ENCODE measurements around the gene PSD2. TPM values are rescaled to one million over a fixed set of nuclear protein-coding genes. Genes with fewer than 3 reads are reported as not detected.

Gene PSD2
- under 1 TPM in 3 of 4 donors, not detected in 1; under 0.01 to 0.17 (median 0.13) TPM for total RNA-seq

DNA sequence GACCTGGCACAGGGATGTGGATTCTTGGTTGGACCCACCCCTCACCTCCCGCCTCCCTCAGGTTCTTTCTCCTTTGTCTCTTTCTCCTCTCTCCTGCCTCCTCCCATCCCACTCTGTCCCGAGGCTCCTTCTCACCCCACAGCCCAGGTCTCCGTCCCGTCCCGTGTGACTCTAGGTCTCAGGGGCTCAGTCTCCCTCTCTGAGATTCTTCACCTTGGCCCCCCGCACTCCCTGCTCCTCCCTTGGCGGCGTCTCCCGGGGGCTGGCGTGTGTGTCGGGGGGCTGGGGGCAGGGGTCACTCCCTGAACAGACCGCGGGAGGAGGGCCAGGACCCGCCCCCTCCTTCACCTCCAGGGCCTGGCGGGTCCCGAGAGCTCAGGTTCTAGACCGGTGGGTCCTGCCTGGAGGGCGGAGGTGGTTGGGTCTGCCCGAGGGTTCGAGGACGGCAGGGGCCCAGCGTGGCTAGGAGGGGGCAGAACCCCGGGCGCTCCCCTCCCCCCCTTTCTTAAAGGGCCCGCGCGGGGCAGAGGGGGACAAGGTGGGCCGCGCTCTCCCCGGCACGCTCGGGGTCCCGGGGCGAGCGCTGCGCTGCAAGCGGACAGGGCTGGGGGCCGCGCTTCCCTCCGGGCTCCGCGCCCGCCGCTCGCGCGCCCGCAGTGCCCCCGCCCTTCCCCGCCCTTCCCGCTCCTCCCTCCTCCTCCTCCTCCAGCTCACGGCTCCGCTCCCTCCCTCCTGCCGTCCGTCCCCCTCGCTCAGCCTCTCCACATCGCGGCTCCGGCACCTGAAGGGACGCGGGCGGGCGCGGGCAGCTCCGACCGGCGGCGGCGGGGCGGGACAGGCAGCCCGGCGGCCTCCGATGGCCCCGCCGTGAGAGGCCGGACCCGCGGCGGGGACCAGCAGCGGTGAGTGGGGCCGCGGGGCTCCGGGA, at the start of gene PSD2:
Gene PSD2, plus strand, starts transcription at position 735 of the 928 bp plus-strand sequence. CDS start 13,633 bp downstream, outside the sequence.
- intact Hi-C loops (cut with DNase I): no loop called here
- no peak for DNase-seq (ENCODE audit: extremely low spot score)

DNA sequence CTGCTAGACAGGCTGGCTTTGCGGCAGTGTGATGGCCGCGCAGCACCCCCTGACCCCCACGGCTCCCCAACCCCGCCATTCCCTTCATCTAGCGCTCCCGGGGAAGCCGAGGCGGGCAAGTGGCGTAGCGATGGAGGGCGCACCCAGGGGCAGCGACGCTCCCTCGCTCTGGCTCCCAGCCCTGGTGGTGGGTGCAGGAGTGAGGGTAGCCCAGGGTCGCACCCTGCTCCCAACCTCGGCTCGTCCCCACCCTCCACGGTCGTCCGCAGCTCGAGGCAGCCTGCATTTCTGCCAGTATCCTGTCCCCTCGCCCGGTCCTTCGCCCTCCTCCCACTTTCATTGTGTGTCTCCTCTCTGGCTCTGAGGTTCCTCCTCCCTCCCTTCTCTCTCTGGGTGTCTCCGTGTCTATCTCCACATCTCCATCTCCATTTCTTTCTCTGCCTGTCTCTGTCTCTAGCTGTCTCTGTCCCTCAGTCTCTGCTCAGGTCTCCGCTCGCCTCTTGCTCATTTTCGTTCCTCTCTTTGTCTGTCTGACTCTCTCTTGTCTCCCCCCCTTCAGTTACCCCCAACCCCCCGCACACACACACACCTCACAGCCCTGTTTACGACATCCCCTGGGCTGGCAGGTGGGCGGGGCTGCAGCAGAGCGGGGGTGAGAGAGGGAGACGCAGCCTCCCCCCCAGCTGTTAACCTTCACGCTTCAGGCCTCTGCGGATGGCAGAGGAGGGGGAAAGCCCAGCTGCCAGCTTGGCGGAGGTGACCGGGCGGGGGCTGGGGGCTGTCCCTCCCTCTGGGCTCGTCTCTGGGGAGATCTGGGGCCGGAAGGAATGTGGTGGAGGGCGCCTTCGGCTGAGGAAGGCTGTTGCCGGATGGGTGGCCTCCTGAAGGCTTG, 48.7 kb upstream of the PSD2 start:
- Histone ChIP-seq H3K4me3 (peak overlapping the region; percentile 51 to 63 (median 56)), H3K27me3 (peaks cover 0 to 28% (median 13%) of the 10 kb centered on the region in 4 donors), H3K9me3 (no peaks in the 10 kb centered on the region), H3K36me3 (no peaks in the 10 kb centered on the region), H3K4me1 (peaks cover 35 to 39% (median 37%) of the 10 kb centered on the region in 4 donors), H3K27ac (replicated peaks in 1 of 4) (peak overlapping the region; percentile 34 to 71 (median 61))
- 3% methylated on average over 28 of the region's 44 CpGs for WGBS
- DNase-seq (ENCODE audit: extremely low spot score): no peak
- no peak for TF ChIP-seq EP300 (IDR thresholded peaks at IDR 0.05)
- TF ChIP-seq, protein P1, sequence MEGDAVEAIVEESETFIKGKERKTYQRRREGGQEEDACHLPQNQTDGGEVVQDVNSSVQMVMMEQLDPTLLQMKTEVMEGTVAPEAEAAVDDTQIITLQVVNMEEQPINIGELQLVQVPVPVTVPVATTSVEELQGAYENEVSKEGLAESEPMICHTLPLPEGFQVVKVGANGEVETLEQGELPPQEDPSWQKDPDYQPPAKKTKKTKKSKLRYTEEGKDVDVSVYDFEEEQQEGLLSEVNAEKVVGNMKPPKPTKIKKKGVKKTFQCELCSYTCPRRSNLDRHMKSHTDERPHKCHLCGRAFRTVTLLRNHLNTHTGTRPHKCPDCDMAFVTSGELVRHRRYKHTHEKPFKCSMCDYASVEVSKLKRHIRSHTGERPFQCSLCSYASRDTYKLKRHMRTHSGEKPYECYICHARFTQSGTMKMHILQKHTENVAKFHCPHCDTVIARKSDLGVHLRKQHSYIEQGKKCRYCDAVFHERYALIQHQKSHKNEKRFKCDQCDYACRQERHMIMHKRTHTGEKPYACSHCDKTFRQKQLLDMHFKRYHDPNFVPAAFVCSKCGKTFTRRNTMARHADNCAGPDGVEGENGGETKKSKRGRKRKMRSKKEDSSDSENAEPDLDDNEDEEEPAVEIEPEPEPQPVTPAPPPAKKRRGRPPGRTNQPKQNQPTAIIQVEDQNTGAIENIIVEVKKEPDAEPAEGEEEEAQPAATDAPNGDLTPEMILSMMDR (IDR thresholded peaks at IDR 0.05): no peak
- no peak for TF ChIP-seq POLR2A (IDR thresholded peaks at IDR 0.05; ENCODE audit: low read depth)
- TF ChIP-seq POLR2AphosphoS5 (IDR thresholded peaks at IDR 0.05): no peak
- intact Hi-C loops (cut with DNase I): no loop called here

More for the DNA sequence above, at the start of gene PSD2:
- Histone ChIP-seq H3K4me3 (peak within 1 kb of the TSS; percentile 54 to 66 (median 58)), H3K9me3 (no peaks in the 10 kb centered on the region), H3K27me3 (peaks cover 3 to 63% (median 28%) of the 10 kb centered on the region in 4 donors), H3K4me1 (peaks cover 10 to 19% (median 17%) of the 10 kb centered on the region in 4 donors), H3K27ac (replicated peaks in 1 of 4) (no peak within 1 kb of the TSS), H3K36me3 (no peaks in the 10 kb centered on the region)
- 6% methylated on average over 25 of the region's 83 CpGs for WGBS
- no peak for TF ChIP-seq POLR2AphosphoS5 (IDR thresholded peaks at IDR 0.05)
- TF ChIP-seq POLR2A (IDR thresholded peaks at IDR 0.05; ENCODE audit: low read depth): no peak
- no peak for TF ChIP-seq EP300 (IDR thresholded peaks at IDR 0.05)
- TF ChIP-seq, protein P1 (IDR thresholded peaks at IDR 0.05): no peak

- Histone ChIP-seq H3K27me3 (peaks cover 0 to 36% (median 13%) of the 10 kb centered on the region in 4 donors), H3K4me1 (peaks cover 35 to 39% (median 37%) of the 10 kb centered on the region in 4 donors), H3K9me3 (no peaks in the 10 kb centered on the region), H3K36me3 (no peaks in the 10 kb centered on the region), H3K27ac (replicated peaks in 1 of 4) (peak overlapping the region in 3 of 4 donors; percentile 31 to 66 (median 53)), H3K4me3 (peak overlapping the region; percentile 51 to 63 (median 56))
- intact Hi-C loops (cut with DNase I): no loop called here
- 19% methylated on average over 6 of the region's 60 CpGs for whole genome bisulfite sequencing
- TF ChIP-seq POLR2AphosphoS5 (IDR thresholded peaks at IDR 0.05) (no peak), EP300 (IDR thresholded peaks at IDR 0.05) (no peak), POLR2A (IDR thresholded peaks at IDR 0.05; ENCODE audit: low read depth) (no peak)
- TF ChIP-seq, protein P1 (IDR thresholded peaks at IDR 0.05): no peak
- no peak for DNase-seq (ENCODE audit: extremely low spot score)
Observed at GRCh38 chr5:139747583-139748504, 47.8 kb upstream of the PSD2 start.

- H3K9me3 ChIP-seq: no peaks in the 10 kb centered on the region
- no peak for DNase-seq (ENCODE audit: extremely low spot score)
- intact Hi-C loops (cut with DNase I): no loop called here
- no peak for TF ChIP-seq POLR2A (IDR thresholded peaks at IDR 0.05; ENCODE audit: low read depth)
- TF ChIP-seq, protein P1 (IDR thresholded peaks at IDR 0.05): no peak
- TF ChIP-seq EP300 (IDR thresholded peaks at IDR 0.05): no peak
- no peak for TF ChIP-seq POLR2AphosphoS5 (IDR thresholded peaks at IDR 0.05)
- peaks cover 0 to 42% (median 16%) of the 10 kb centered on the region in 4 donors for H3K27me3 ChIP-seq
- no peaks in the 10 kb centered on the region for H3K36me3 ChIP-seq
- H3K27ac ChIP-seq (replicated peaks in 1 of 4): no peak overlapping the region
- 60% methylated on average over 26 of the region's 27 CpGs for WGBS
- no peak overlapping the region for H3K4me3 ChIP-seq
- peaks cover 35 to 39% (median 37%) of the 10 kb centered on the region in 4 donors for H3K4me1 ChIP-seq
Observed at GRCh38 chr5:139748505-139748826, 47.1 kb upstream of the PSD2 start.

Measured in esophagus muscularis mucosa (tissue), 4 donors.